GM19351 (cell line): ENCODE data around the gene C1QTNF4.
"Not testable (repeated sequence)": the region's sequence is repeated elsewhere in the genome, so short reads cannot be mapped to it uniquely, and the experiment has no call there.

Source experiments
- ATAC-seq: cut with Tn5 transposase; IDR thresholded peaks from one replicate; pipeline ENCODE4 v1.9.1; 2021; ENCODE audit warnings: mild to moderate bottlenecking, moderate library complexity; ENCODE audit not compliant: unreplicated experiment

C1QTNF4 gene

DNA sequence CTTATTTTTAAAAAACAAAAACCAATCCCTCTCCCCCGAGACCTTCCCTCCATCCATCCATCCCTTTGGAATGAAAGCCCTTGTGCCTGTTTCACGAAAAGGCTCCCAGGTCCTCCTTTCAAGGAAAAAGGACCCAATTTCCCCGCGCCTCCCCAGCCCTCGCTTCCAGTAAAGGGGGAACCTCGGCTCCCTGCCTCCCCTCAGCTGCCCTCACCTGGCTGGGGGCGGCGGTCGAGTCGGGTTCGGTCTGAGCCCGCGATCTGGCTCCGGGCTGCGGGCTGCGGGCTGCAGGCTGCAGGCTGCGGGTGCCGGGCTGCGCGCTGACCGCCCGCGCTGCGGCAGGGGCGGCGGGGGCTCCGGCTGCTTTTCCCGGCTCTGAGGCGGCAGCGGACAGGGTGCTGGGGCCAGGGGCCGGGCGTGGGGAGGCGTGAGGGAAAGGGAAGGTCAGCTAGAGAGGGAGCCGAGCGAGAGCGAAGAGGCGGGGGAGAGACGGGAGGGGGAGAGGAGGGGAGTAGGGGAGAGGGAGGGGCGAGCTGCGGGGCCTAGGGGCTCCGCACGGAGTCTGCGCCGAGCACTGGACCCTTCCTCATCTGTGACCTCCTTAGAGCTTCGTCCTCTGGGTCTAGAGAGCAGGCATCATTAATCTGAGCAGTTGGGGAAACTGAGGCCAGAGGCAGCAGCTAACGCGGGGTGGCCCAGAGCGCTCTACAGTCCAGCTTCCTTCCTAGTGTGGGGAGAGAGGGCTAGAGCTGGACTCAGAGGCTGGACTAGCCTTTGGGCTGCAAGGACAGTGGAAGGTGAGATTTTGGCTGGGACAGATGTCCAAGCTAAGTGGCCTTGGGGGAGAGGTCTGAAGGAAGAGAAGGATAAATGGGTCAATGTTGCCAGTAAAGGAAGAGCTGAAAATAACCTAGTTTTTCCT is at the start of gene C1QTNF4:
C1QTNF4 (minus strand) TSS at position 478 of the 922 bp plus-strand sequence. CDS start 3,601 bp downstream, outside the sequence.
- ATAC-seq = no peak

DNA sequence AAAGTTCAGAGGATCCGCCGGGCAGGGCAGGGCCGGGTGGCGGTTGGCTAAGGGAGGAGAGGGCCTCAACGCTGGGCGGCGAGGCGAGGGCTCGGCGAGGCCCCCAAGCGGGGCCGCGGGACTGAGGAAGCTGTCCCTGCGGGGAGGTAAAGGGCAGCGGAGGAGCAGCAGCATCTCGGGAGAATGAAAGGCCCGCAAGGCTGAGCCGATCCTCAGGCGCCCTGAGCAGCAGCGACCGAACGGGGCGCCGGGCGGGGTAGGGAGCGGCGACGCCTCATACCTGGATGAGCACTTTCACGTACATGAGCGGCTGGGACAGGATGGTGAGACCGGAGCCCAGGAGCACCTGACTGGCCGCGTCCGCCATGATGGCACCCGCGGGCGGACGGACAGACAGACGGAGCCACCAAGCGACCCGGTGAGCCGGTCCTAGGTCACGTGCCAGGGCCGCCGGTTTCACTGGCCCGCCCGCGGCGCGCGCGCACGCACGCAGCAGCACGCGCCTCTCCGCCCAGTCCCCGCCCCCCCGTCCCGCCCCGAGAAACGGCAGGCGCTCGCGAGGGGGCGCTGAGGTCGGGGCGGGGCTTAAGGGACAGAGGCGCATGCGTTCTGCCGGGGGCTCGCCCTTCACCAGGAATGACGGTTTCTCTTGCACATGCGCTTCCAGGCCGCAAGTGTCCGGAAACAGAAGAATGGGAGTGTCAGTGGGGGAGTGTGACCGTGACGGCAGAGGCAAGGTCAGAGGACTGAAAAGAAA is 48.1 kb upstream of the C1QTNF4 start, which contains the start of gene MTCH2:
MTCH2 (minus strand) TSS at position 461 of the 757 bp plus-strand sequence; CDS start at position 367, 94 bp downstream.
- peak; percentile 84 for ATAC-seq

DNA sequence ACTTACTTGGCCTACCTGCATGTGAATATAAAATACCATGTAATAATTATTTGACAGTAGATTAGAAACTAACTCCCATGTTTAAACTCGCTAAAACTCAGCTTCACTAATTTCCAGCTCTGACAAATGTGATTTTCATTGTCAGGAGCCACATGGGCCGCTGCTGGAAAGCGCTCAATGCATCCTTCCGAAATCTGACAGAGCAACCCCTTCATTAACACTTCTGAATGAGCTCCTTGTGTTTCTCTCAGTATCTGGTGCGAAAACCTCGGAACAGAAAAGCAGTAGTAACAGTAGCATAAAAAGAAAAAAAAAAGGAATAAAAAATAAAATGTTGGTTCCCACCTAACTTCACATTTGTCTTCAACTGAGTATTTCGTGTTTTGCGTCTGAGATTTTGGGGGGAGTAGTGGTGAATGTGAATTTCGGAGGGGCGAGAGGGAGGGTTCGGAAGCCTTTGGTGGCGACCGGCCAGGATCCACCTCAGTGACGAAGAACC is 47.4 kb upstream of the C1QTNF4 start:
- ATAC-seq = no peak

DNA sequence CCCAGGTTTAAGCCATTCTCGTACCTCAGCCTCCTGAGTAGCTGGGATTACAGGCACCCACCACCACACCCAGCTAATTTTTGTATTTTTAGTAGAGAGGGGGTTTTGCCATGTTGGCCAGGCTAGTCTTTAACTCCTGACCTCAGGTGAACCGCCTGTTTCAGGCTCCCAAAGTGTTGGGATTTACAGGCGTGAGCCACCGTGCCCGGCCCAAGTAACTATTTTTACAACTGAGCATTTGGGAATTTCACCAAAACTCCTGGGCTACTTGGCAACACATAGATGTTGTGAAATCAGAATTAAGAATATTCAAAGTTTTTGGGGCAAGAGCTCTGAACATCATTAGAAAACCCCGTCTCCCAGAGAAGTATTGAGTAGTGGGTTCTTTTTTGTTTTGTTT is 46.3 kb upstream of the C1QTNF4 start:
- not testable (repeated sequence) for ATAC-seq

DNA sequence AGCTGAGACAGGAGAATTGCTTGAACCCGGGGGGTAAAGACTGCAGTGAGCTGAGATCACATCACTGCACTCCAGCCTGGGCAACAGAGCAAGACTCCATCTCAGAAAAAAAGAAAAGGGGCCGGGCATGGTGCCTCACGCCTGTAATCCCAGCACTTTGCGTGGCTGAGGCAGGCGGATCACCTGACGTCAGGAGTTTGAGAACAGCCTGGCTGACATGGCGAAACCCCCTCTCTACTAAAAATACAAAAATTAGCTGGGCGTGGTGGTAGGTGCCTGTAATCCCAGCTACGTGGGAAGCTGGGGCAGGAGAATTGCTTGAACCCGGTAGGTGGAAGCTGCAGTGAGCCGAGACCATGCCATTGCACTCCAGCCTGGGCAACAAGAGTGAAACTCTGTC is 42.1 kb upstream of the C1QTNF4 start:
- not testable (repeated sequence) for ATAC-seq

DNA sequence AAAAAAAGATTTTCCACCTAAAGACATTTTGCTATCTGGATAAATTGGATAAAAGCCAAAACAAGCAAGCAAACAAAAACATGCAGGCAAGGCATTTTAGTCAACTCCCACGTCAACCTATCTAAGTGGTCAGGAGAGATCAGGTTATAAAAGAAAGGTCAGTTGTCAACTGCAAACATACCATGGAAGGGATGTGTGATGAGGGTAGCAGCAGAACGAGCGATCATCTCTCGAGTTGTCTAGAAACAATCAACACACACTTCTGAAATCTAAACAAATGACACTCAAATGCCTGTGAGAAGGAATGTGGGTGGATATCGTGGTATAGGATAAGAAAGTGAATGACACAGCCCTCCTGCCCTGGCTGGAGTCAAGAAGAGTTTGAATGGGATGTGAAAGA is 37.3 kb upstream of the C1QTNF4 start:
- no peak for ATAC-seq

DNA sequence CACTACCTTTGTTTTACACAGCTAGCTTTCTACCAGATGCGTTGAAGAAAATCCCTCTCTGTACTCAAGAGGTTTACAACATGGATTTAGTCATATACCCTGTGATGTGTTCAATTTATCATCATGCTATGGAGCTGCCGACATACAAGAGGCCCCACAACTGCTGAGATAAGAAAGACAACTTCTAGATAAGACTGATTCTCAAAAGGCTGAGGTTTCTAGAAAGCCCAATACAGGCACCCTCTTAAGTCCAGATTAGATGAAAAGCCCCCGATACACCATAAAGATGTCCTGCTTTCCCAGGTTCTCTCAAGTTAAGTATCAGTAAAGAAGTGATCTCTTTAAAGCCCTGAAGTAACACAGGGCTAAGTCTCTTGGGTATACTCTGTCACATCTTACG is 33.8 kb upstream of the C1QTNF4 start:
- no peak for ATAC-seq

DNA sequence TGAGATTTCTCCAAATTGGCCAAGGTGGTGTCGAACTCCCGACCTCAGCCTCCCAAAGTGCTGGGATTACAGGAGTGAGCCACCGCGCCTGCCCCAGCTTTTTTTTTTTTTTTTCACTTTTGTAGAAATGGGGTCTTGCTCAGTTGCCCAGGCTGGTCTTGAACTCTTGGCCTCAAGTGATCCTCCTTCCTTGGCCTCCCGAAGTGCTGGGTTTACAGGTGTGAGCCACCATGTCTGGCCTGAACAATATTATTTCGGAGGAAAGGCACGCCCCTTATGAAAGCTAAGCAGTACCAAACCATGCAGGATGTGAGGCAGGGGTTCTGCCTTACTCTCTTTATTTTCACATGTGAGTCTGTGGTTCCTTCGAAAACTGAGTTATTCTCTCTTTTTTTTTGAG is 32.0 kb upstream of the C1QTNF4 start:
- ATAC-seq = no peak

DNA sequence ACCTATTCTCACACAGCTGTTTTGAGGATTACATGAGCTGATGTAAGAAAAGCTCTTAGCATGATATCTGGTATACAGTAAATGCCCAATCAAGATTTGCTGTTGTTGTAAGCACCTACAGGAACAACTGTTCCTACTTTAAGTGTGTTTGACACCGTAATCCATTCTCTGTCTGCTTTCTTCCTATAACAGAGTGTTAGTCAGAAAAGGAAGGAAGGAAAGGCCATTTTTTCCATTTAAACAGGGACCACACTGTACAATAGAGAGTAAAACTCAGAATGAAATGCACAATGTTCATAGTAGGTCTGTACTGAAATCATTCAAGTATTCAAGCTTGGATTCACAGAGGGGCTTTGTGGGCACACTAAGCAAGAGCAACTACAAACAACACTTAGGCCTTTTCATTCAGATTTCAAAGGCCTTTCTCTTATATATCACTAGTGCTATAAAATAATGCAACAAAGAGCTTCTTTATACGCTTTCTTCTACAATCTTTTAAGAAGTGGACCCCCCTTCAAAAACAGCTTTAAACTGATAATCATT is 26.7 kb upstream of the C1QTNF4 start:
- ATAC-seq = no peak

DNA sequence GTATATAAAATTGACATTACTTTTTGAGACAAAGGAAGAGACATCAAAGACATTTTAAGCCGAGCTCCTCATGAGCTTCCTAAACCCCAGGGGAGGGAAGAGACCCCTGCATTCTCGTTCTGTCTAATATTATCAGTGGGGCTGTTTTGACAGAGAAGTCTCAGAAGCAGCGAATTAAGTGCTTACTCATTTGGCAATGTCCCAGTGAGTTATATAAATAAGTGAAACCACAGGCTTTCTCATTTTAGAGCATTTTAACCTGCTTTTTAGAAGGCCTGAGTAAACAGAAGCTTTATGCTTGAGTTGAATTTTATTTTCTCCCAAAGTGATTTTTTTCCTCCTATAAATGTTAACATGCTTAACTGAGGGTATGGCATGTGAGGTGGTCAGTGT is 23.2 kb upstream of the C1QTNF4 start:
- no peak for ATAC-seq

DNA sequence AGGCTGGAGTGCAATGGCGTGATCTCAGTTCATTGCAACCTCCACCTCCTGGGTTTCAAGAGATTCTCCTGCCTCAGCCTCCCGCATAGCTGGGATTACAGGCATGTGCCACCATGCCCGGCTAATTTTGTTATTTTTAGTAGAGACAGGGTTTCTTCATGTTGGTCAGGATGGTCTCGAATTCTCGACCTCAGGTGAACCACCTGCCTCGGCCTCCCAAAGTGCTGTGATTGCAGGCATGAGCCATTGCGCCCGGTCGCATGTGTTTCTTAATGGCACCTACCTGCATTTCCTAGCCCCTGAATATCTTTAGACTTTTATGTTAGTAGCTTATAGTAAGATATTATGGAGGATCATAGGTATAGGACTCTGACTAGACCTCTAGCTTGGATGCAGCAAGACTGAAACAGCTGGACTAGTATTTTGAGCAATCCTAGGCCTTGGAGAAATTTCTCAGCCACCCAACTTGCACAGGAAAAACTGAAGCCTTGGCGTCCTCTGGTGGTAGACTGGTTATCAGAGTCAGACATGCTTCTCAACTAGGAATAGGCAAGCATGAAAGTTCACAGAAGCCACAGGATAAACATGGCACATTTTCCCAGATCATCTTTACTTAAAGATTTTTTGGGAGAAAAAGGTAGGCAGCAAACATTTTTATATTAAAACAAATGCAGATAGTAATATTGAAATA is 22.7 kb upstream of the C1QTNF4 start:
- no peak for ATAC-seq

DNA sequence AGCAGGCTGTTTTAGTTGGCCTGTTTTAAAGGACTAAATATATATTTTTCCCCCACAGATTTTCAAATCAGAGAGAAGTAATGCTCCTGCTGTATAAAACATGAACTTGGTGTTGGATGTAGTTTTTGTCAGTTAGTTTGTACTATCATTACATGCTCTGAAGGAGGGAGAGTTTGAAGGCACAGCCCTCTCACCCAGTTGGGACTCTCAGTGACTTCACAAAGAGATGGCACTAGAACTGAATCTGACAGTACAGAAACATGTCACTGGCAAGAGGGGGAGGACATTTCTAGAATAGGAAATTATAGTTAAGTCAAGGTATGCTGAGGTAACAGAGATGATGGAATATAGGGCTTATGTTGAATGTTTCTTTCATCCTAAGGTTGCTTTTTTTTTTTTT is 21.0 kb upstream of the C1QTNF4 start:
- no peak for ATAC-seq

DNA sequence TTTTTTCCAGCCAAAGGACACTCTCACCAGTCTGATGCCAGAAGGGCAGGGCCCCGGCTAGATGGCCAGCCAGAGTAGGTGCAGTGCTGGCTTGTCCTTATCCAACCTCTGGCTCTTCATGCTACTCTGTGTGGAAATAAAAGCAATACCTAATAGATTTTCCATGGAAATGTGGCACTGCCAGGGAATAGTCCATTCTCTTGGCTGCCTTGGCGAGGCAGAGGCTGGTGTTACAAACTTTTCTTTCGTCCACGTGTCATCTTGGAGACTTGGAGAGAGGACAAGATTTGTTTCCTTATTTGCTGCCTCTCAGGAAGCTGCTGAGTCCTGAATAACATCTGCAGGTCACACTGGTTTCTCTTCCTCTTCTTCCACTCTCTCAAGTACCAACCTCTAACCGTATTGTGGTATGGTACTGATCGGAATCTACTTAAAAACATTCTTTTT is 17.2 kb upstream of the C1QTNF4 start:
- ATAC-seq = peak; percentile 92

DNA sequence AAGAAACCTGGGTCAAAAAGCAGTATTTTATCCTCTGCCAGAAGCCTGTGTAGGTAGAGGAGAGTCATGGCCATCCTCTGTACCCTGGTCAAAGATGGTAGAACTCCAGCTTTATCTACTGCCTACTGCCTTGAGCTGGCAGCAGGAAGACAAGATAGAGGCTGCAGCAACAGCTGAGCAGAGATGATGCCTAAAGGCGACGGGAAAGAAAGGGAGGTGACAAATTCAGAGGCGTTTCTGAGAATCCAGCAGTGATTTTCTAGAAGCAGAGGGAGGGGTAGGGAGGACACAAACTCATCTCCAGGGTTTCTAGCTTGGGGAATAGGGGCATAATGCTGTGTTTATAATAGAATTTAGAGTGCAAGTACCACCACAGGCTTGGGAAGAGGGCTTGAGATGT is 15.5 kb upstream of the C1QTNF4 start:
- no peak for ATAC-seq

DNA sequence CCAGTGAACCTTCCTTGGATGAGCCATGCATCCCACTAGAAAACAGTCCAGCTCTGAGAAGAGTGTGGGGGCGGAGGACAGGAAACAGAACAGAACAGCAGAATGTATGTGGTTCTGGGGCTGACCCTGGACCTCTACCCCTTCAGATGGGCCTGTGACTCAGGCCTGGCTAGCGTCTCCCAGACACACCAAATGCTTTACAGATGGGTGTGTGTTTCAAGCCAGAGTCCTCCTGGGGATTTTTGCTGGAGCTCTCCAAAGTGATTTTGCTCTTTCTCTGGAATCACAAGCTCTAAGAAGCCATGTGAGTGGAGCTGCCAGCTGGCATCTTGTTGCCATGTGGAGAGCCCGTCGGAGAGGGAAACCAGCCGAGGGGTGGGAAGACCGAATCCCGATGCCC is 13.2 kb upstream of the C1QTNF4 start:
- ATAC-seq = no peak

DNA sequence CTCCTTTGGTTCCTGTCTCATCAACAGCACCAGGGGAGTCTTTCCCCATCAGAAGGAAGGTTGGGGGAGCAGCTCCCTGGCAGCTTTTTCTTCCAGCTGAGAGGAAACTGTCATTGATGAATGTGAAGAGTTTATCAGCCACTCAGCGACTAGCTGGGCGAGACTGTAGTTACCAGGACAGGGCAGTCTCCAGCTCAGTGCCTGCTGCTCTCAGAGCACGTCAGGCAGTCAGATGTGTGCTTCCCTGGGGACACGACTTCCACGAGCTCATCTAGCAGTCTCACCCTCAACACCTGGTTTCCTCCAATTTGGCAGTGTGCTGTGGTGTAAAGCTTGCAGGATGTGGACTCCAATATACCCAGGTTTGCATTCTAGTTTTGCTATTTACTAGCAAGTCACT is 12.5 kb upstream of the C1QTNF4 start:
- ATAC-seq = no peak

DNA sequence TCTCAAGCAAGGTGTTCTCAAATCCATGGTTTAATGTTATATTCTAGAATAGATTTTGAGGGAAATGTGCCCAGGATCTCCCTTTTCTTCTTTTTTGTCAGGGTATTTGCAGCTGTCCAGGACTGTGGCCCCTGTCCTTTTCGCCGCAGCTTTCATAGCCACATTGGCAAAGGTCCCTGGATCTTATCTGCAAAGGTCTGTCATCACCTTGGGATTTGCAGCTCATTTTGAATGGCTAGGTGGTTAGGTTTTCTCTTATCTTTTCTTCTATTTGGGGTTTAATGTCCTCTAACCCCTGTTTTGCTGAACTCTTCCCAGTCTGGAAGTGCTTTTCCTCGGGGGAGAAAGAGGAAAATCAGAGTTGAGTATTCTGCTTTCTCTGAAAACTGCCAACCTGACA is 11.7 kb upstream of the C1QTNF4 start:
- ATAC-seq = no peak

DNA sequence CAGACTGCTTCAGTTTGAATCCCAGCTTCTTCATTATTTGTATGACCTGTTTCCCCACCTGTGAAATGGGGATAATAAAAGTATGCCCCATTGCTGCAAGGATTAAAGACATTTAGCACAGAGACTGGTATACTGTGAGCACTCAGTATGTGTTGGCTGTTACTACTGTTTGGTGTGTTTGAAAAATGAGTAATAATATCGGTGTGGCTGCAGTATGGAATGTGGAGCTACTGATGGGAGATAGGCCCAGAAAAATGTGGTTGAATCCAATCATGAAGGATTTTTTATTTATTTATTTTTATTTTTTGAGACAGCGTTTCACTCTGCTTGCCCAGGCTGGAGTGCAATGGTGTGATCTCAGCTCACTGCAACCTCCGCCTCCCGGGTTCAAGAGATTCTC is 9.1 kb upstream of the C1QTNF4 start:
- no peak for ATAC-seq

DNA sequence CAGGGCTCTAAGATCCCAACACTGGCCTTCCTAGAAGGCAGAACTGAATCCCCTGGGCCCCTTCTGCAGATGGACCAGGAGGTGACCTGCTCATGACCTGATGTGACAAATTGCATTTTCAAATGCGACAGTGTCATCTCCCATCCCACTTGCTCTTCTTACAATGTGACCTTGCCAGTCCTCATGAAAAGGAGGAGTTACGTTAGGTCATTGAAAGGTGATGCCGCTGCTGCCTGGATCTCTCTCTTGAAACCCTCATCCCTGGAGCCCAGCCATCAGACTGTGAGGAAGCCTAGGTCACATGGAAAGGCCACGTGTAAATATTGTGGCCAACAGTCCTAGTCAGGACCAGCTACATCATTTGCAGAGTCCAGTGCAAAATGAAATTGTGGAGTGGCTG is 5.7 kb upstream of the C1QTNF4 start:
- ATAC-seq = no peak

DNA sequence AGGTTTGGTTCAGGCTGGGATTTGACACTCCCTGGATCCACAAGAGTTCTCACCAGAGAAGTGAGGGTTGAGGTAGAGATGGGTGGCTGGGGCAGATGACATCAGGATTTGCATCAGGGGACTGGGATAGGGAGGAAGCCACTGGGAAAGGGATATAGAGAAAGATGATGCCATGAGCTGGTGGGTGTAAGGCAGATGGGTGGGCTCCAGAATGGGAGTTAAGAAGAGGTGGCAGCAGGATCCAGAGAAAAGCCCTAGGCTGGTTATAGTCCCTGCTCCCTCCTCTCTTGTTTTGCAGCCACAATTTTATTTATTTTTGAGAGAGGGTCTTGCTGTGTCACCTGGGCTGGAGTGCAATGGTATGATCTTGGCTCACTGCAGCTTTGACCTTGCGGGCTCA is 1.8 kb upstream of the C1QTNF4 start:
- ATAC-seq = no peak

DNA sequence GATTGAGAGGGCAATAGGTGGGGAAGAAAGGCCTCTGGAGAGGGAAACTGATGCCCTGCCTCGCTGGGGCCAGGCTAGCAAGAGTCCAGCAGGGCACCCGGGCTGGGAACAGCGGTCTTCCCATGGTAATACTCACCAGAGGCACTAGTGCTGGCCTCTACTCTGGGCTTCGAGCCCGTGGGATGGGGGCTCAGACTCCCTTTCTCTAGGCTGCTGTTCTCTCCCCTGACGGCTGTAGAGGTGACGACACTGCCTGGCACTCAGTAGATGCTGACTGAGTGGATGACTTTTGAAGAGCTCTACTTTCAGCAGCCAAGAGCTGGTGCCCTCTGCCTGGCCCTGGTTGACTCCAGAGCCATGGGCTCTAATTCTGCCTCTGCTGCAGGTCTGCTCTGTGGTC is 818 bp upstream of the C1QTNF4 start:
- ATAC-seq = no peak
